CD4-positive, alpha-beta T cell treated with Interleukin-1 beta for 1 hour (primary cell): ENCODE results near the gene ATXN1.

ENCODE experiments used
- DNase-seq, 2 donors: peaks; one replicate each; pipeline ENCODE4 v3.0.0-alpha.2; 2020 to 2022

Gene ATXN1

DNA sequence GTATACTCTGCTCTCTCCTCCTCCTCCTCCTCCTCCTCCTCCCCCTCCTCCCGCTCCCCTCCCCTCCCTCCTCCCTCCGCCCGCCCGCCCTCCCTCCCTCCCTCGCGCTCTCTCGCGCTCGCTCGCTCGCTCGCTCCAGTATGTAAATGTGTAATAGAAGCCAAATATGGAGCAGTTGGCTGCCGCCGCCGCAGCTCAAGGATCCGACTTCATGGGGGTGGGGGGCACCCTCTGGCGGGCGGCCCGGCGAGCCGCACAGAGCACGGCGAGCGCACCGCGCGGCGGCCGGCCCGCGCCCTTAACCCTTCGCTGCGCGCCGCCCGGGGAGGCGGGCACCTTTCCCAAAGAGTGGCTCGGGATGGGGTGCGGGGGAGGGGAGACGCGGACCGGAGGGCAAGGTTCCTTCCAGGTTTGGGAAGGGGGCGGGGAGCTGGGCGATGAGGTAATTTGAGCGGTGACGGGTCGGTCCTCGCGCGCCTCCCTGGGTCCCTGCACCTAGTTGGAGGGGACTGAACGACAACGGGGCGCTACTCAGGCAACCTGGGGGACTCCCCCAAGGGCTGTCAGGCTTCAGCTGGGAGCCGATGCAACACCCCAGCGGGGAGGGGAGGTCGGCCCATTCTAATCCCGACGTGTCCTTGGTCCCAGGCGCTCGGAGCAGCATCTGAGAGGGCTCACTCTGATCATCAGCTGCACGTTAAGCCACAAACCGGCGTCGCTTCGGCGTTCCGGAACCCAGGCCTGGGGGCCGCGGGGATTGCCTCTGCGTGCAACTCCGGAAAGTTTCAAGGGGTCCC lies 409 bp upstream of the ATXN1 start:
- DNase-seq = peak; percentile 89 to 90

DNA sequence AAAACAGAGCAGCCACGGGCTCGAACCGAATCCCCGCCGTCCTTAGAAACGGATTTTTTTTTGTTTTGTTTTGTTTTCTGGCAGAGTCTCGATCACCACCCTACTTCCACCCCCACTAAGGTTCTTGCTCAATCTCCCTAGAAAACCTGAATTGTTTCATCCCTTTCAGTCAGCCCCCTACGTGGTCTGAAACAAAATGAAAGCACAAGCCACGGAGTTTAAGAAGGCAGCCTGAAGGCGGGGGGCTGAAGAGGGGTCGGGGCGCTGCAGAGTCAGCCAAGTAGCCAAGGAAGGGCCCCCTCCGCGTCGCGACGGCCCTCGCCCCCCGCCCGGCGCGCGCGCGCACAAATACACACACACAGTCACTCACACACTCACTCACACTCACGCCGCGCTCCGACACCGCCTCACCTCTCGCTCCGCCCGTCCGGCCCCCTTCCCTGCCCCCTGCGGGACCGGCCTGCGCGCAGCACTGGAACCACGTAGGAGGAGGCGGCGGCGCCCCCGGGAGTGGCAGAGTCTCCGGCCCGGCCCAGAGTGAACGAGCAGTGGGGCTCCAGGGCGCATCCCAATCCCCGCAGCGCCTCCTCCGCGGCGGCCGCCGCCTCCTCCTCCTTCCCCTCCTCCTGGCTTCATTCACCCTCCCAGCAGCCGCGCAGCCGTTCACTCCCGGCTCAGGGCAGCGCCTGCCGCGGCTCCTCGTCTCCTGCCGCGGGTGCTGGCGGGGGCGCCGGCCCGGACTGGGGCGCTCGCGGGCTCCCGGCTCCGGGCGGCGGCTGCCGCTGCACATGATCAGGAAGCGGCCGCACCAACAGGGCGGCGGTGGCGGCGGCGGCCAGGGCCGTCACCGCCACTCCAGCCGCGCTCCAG lies 1.4 kb downstream of the ATXN1 start:
- DNase-seq = peak; percentile 80 to 81

DNA sequence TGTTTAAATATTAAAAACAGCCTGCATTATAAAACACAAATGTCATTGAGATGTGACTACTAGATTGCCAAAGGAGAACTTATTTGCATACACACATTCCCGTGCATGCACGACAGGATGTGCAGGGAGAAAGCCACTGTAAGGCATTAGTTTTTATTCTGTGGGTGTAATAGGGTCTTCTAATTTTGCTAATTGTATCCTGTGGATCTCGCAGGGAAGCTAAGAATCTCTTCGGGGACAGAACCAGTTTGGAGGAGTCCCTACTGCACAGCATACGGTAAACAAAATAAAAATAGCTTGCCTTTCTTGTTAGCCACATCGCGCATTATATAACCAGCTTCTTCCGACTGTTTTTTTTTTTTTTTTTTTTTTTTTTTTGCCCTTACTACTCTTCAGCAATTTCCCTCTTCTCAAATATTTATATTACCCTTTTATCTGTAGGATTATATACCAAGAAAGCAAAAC lies 2.0 kb downstream of the ATXN1 start:
- DNase-seq = peak; percentile 20 to 44

DNA sequence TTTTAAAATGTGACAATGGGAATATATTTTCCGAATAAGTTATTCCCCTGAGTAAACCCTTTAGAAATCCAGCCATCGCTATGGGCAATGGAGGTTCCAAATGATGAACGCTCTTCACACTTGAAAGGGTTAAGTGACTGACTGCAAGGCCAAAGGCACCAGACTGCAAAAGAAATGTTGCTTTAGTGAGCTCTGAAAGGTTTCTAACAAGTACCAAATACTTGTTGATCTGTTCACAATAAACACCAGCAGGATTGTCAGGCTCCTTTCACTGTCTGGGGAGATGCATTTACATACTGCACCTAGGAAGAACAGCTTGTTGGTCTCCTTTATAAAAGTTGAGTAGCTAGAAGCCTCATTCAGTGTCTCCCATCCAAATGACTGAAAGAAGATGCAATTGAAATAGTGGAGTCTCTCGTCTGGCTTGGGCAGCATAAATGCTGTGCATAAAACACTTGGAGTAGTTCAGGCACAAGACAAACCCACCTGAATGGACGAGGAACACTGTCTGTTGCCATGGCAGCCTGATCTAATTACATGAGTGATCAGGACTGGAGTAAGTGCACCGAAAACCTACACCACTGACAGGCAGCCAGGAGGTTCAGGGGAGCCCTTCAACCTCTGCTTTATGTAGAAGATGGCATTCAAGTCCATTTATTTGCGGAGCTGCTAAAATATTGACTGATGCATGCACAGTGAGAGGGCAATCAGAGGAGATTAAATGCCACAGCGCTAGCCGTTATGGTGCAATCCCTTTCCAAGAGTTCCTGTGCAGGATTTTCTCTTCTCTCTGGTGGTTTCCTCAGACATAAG lies 2.9 kb downstream of the ATXN1 start:
- peak; percentile 18 to 41 for DNase-seq

DNA sequence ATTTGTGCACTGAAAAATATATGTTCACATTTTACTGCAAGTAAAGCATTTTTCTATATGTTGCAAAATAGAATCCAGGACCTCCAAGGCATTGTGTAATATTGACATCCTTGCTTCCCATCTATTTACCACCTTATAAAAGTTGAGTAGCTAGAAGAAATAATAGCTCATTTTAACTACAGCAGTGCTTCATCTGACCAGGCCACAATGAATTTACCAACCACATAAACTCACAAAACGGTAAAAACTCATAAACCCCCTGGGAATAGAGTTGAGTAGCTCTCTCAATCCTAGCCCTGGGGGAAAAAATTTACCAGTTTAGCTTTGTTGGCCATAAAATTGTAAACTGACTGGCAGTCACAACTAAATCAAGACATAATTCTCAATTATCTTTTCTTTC lies 3.9 kb downstream of the ATXN1 start:
- no peak for DNase-seq

DNA sequence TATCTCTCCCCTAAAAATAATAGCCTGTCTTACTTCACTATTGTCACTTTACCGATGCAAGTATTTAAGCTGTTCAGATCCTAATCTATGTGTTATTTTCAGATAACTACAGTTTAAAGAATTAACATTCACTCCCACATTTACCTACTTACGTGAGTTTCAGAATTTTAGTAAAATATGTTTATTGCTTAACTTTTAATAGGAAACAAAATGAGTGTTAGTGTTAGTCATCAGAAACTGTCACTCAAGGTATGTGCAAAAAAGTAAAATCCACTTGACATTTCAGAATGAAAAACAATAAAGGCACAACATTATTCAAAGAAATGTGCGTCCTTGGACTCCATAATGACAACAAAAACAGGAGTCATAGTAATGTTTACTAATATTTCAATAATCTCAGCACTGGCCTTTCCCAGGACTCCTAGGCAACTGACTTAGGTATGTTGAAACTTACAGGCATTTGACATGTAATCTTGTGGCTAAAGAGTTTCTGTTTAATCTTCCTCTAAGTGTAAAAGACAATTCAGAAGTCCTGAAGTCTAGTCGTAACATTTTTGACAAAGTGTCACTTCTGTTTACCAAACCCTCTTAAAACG lies 4.5 kb downstream of the ATXN1 start:
- no peak for DNase-seq

DNA sequence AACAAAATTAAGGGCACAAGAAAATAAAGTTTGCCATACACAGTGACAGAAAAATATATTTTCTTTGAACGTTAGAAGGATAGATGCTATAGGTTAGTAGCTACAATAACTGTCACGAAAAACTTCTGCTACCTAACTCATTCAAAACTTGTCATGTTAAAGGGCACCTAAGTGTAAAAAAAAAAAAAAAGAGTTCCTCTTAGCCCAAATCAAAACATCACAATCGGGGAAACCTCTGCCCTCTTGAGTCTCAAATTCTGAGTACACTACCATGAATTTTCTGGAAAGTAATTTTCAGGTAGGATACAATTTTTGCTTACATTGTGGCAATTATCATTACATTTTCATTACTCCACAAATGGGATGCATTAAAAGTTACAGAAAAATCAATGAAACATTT lies 5.7 kb downstream of the ATXN1 start:
- no peak for DNase-seq

DNA sequence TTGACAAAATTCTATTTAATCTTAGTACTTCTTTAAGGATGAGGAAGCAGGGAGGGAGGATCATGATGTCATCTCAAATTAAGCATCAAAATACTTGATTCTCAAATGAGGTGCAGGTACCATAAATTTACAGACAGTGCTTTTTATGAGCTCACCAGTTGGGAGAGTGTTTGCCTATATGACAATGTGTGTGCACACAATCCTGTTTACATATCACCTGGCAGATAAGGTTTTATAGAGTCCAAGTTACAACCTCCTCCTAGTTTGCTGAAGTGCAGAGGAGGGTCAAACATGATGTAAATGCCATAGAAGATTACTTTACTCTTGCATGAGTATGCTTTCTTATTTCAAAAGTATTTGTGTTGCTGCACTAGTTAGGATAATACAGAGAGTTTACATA lies 6.4 kb downstream of the ATXN1 start:
- DNase-seq = no peak

DNA sequence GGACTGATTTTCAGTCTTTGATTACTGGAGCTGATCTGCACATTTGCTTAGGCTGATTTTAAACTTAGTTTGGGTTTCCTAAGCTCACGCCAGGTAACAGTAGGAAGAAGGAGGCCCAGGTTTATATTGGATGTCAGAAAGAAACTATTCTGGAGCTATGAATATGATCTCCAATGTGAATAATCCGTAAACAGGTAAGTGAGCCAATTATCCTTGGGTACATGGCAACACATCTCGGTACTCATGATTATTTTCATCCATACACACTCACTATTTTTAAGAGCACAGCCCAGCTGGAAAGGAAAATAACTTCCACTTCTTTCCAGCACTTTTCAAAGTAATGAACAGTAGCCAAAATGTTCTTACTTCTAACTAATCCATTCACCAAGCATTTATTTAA lies 7.0 kb downstream of the ATXN1 start:
- no peak for DNase-seq

DNA sequence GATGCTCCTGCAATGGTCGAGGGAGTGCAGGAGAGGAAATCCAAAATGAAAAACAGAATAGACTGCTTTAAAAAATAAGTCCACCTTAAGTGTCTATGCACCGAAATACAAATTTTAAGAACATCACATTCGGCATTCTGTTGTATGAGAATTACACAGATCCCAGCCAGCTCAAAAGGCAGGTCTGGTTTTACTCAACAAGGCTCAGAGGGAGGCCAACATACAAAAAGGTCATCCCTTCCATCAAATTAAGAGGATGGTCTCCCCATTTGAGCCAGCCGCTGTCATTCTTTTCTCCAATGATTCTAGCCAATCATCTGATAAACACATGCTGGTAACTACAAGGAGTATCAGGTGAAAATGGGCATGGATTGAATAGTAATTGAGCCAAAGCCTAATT lies 7.9 kb downstream of the ATXN1 start:
- DNase-seq = no peak

DNA sequence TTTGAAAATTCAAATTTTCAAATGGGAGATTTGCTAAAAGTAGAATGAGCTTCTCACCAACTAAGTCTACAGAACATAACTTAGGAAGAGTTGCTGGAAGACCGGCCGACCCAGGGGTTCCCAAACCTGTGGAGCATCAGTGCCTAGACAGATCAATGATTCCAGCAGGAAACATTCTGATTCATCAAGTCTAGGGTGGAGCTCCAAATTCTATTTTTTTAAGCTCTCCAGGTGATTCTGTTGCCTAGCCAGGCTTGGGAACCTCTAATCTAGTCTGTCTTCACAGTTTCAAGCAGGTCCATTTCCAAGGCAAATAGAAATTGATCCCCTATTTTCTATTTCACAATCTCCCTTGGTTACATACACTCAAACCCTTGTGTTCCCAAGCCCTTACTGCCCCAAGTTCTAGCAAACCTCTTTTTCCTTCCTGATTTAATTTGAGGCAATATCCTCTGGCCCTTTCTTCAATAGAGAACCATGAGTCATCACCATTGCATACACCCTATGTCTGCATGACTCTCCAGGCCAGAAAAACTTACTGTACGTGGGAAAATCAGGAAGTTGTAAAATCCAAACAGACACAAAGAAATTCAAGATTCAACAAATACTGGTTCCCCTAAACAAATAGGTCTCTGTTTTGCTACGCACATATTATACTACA lies 8.9 kb downstream of the ATXN1 start:
- no peak for DNase-seq

DNA sequence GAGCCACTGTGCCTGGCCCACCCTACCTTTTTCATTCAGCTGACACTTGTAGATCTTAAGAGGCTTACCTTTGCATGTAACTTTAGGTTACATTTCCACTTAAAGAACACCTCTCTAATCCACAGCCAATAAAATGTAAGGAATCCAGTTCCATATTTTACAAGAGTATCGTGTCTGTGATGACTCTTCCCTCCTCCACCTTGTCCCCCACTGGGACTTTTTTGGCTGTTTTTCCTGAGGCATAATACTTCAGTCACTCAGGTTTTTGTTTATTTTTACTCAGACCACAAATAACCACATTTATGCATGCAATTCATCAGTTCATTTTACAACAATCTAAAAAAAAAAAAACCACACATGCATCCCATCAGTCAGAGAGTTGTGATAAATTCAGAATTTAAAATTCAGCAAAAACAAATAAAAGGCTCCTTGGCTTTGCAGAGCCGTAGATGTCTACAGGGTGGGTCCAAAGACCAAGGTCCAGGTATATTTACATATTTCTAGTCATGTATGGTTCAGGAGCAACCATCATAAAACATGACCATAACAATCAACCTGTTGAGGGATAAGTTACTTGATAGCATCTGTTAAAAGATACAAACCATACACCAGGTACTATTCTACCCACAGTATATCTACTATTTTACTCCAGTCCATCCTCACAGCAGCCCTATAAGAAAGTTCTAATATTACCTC lies 9.9 kb downstream of the ATXN1 start:
- DNase-seq = no peak

DNA sequence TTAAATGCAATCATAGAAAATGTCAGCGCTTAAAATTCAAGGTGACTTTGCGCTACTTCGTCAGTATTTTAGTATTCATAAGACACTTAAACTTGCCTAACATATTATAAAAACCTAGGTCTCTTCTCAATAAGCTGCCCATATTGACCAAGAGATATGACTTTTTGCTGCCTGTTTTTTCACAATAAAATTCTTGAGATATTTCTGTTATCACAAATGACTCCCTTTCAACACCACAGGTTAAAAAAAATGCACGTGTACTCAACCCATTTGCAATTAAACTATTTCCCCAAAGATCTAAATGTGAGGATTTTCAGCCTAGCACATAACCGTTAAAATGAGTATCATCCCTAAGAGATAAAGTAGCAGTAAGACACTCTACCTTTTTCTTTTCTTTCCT lies 10.7 kb downstream of the ATXN1 start:
- DNase-seq = no peak

DNA sequence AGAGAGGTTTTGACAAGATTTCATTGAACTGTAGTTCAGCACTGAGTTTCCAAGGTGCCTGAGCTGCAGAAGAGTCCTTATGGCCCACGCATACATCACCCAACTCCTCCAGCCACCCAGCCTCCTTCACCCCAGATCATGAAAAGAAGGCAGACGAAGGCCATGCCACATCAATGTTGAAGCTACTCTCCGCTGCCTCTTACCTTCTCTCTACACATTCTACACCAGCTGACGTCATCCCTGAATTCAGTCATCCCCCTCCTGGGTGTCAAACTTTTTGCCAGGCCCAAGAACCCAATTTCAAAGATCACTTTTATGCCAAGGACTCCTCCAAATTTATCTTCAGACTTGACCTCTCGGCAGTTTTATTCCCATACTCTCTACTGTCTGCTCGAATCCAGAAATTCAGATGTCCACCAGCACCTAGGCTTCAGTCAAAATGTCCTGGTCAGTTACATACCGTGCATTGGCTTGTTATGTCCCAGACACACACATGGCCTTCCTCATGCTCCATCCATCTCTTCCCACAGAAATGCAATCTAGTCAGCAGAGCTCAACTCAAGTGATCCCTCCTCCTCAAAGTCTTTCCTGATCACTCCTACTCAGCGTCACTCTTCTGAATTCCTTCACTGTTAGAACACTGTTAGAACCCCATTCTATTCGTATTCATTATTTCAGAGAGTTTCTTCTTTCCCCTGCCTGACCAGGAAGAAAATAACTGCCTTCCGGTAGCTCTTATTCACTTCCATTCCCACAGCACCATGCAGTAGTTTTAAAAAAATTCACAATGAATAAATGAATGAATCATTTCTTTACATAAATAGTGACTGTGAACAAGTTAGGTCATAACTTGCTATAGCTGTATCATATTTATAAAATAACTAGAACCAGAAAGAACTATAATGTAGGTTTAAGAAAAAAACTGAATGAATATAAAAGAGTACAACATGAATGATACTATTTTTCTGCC lies 11.5 kb downstream of the ATXN1 start:
- no peak for DNase-seq

DNA sequence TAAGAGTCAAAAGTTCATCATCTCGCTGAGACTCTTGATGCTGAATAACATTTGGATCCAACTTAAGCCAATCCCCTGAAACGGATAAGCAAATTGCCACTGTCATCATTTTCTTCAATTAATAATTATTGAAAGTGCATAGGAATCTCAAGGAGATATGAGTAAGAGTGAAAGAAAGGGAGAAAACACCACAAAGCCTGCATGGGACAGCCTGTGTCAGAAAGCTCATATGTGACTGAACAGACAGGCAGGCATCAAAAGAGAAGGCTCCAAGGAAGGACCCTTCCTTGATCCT lies 13.3 kb downstream of the ATXN1 start:
- DNase-seq = no peak

DNA sequence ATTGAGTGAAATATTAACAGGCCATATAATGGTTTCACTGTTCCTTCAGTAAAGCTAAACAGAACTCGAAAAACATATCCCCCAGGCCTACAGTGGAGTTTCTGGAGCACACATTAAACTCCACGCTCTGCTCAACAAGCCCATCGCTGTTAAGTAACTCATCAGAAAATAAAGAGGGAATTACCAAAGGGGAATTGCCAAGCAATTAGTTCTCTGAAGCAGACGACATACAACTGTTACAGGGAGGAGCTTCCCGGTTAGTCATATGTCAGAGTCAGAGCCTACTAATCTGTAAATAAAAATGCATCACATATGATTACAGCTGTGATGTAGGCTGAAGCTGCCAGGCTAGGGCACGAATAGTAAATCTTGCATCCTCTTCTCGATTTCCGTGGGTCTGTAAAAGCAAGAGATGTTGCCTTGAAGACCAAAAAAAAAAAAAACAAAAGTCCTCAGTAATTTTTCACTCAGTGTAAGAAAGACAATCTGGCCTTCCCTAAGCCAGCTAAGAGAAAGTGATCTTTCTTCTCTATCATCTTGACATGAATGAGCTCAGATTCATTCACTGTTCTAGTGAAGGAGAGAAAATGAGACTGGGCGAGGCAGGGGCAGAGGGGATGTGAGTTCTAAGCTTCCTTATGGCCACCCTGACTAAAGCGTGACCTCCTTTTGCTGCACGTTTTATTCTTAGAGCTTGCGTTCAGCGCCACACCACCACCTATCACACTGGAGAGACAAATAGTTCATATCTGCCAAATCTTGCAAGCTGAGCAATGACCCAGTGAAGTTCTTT lies 13.8 kb downstream of the ATXN1 start:
- no peak for DNase-seq

DNA sequence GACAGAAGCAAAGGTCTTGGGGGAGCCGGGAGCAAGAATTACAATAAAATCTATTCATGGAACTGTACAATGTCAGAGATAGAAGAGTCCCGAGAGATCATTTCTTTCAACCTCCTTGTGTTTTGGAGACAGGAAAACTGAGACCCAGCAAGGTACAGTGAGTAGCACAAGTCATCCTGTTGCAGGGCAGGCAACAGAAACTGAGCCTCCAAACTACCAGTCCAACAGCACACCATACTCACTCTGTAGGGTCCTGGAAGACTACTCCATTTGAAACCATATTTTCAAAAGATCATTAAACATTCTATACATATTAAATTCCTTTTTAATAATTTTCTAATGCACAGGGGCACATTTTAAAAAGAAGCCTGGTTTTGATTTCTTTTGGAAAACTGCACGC lies 14.4 kb downstream of the ATXN1 start:
- no peak for DNase-seq

DNA sequence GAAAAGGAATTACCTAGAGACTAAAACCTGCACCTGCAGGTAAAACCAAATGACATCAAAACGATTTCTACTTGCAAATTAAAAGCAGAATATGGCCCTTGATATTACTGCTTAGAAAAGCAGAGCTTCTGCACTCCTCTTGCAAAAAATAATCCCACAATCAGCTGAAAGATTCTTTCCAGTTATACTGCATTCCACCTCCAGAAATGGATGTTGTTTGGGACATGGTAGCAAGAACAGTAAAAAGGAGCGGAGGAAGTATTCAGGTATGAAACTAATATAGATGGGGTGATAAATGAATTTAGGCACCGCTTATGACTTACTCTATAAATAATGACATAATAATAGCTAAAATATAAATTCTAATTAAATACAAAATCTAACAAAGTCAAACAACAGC lies 14.9 kb downstream of the ATXN1 start:
- DNase-seq = no peak

DNA sequence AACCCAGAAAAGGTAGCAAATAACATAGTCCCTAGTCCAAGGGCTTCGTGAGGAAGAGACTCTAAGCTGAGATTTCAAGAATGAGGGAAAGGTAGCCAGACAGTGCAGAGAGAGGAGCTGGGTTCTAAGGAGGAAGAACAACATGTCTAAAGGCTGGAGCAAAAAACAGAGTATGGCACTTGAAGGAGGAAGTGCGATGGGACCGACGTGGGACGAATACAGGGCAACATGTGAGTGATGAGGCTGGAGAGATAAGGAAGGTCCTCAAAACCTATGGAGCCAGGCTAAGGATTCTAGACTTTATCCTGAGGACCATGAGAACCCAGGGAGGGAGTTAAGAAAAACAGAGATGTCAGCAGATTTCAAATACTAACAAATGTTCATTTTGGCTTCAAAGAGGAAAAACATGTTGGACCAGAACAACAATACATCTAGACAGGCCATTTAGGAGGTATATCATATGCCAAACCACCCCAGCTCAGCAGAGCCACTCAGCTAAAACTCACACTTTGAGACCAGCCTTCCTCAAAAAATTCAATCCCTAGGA lies 17.5 kb downstream of the ATXN1 start:
- no peak for DNase-seq
